ENCODE measurements around the gene HNRNPLL.
"Not testable (repeated sequence)": the region's sequence is repeated elsewhere in the genome, so short reads cannot be mapped to it uniquely, and the experiment has no call there.

DNA sequence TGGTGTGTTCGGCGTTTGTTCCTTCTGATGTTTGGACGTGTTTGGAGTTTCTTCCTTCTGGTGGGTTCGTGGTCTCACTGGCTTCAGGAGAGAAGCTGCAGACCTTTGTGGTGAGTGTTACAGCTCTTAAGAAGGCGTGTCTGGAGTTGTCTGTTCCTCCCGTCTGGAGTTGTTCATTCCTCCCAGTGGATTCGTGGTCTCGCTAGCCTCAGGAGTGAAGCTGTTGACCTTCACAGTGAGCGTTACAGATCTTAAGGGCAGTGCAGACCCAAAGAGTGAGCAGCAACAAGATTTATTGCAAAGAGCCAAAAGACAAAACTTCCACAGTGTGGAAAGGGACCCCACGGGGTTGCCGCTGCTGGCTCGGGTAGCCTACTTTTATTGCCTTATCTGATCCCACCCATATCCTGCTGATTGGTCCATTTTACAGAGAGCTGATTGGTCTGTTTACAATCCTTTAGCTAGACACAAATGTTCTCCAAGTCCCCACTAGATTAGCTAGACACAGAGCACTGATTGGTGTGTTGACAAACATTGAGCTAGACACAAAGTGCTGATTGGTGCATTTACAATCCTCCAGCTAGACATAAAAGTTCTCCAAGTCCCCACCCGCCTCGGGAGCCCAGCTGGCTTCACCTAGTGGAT lies 39.8 kb upstream of the HNRNPLL start:
- TF ChIP-seq, protein P1, sequence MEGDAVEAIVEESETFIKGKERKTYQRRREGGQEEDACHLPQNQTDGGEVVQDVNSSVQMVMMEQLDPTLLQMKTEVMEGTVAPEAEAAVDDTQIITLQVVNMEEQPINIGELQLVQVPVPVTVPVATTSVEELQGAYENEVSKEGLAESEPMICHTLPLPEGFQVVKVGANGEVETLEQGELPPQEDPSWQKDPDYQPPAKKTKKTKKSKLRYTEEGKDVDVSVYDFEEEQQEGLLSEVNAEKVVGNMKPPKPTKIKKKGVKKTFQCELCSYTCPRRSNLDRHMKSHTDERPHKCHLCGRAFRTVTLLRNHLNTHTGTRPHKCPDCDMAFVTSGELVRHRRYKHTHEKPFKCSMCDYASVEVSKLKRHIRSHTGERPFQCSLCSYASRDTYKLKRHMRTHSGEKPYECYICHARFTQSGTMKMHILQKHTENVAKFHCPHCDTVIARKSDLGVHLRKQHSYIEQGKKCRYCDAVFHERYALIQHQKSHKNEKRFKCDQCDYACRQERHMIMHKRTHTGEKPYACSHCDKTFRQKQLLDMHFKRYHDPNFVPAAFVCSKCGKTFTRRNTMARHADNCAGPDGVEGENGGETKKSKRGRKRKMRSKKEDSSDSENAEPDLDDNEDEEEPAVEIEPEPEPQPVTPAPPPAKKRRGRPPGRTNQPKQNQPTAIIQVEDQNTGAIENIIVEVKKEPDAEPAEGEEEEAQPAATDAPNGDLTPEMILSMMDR (IDR thresholded peaks at IDR 0.05): not testable (repeated sequence)
- TF ChIP-seq POLR2A, POLR2AphosphoS5 (IDR thresholded peaks at IDR 0.05): not testable (repeated sequence)

All from transverse colon (tissue), 4 donors.